Measurements from ENCODE around the gene UBL4A. TPM values are rescaled to one million over a fixed set of nuclear protein-coding genes. Genes with fewer than 3 reads are reported as not detected.

Gene UBL4A
- total RNA-seq, 1 experiment from 2014 or later = 38.8 TPM

- Histone ChIP-seq H3K9me3 (no peaks in the 10 kb centered on the region), H3K4me3 (ENCODE audit: low read depth, low read length) (peak overlapping the region; percentile 35), H3K4me1 (peaks cover 10% of the 10 kb centered on the region), H3K36me3 (ENCODE audit: control insufficient read depth, insufficient read depth, low read length) (no peaks in the 10 kb centered on the region), H3K27me3 (replicated peaks; ENCODE audit: control insufficient read depth, insufficient read depth, low read length) (no peaks in the 10 kb centered on the region)
- ChIA-PET POLR2A (interaction anchor here (1.3 kb wide), 1 partner anchor 10 kb away, joined by 4 read pairs; no protein-coding TSS in a partner anchor), CTCF (interaction anchor here (1.0 to 1.7 kb wide), 3 partner anchors 15 to 144 kb away, joined by 3 to 5 read pairs (median 3); partner anchors contain the start of gene SLC10A3)
- H3K36me3 Mint-ChIP-seq (ENCODE audit: insufficient read depth, unreplicated experiment) = peaks cover 10% of the 10 kb centered on the region
- no peaks in the 10 kb centered on the region for H3K9me3 Mint-ChIP-seq (ENCODE audit: unreplicated experiment)
- TF ChIP-seq CTCF (IDR thresholded peaks at IDR 0.05; ENCODE audit: insufficient read depth in 1 of 2, low read depth in 1 of 2, low read length in 1 of 2, severe bottlenecking in 1 of 2, unreplicated experiment in 1 of 2) = no peak
- peaks cover 6% of the 10 kb centered on the region for H3K4me1 Mint-ChIP-seq (ENCODE audit: low read depth, unreplicated experiment)
- intact Hi-C loops (cut with micrococcal nuclease; ENCODE audit: unreplicated experiment) = loop anchor here (5.0 kb wide), 1 partner anchor 40 kb away; the partner anchor contains the start of gene LAGE3
- H3K27ac Mint-ChIP-seq (ENCODE audit: unreplicated experiment) = peak overlapping the region; percentile 89
- BruUV-seq (replicated peaks) = no TSS peak
- H3K27me3 Mint-ChIP-seq (ENCODE audit: insufficient read depth, unreplicated experiment) = no peaks in the 10 kb centered on the region
- no peak for DNase-seq
- peak overlapping the region; percentile 88 for H3K4me3 Mint-ChIP-seq (ENCODE audit: unreplicated experiment)
Measured at GRCh38 chrX:154517101-154517781, 30.8 kb upstream of the UBL4A start.

GRCh38 chrX:154516656-154517100 lies 30.3 kb upstream of the UBL4A start:
- peaks cover 10% of the 10 kb centered on the region for H3K36me3 Mint-ChIP-seq (ENCODE audit: insufficient read depth, unreplicated experiment)
- H3K9me3 Mint-ChIP-seq (ENCODE audit: unreplicated experiment) = no peaks in the 10 kb centered on the region
- no peaks in the 10 kb centered on the region for H3K36me3 ChIP-seq (ENCODE audit: control insufficient read depth, insufficient read depth, low read length)
- H3K4me3 Mint-ChIP-seq (ENCODE audit: unreplicated experiment) = peak overlapping the region; percentile 88
- intact Hi-C loops (cut with micrococcal nuclease; ENCODE audit: unreplicated experiment) = loop anchor here (1.0 to 5.0 kb wide), 4 partner anchors 11 to 39 kb away; partner anchors contain the start of genes IKBKG, LAGE3 and SLC10A3
- H3K27ac Mint-ChIP-seq (ENCODE audit: unreplicated experiment) = peak overlapping the region; percentile 89
- ChIA-PET POLR2A (interaction anchor here (1.3 to 2.0 kb wide), 2 partner anchors 10 to 26 kb away, joined by 4 to 8 read pairs; partner anchors contain the start of gene SLC10A3), CTCF (interaction anchor here (1.0 to 1.7 kb wide), 2 partner anchors 26 to 143 kb away, joined by 3 to 5 read pairs; partner anchors contain the start of gene SLC10A3)
- no peaks in the 10 kb centered on the region for H3K9me3 ChIP-seq
- TF ChIP-seq CTCF (IDR thresholded peaks at IDR 0.05; ENCODE audit: insufficient read depth in 1 of 2, low read depth in 1 of 2, low read length in 1 of 2, severe bottlenecking in 1 of 2, unreplicated experiment in 1 of 2) = no peak
- DNase-seq = no peak
- H3K27me3 ChIP-seq (replicated peaks; ENCODE audit: control insufficient read depth, insufficient read depth, low read length) = no peaks in the 10 kb centered on the region
- TSS peak; percentile 92 for BruUV-seq (replicated peaks)
- peak overlapping the region; percentile 35 for H3K4me3 ChIP-seq (ENCODE audit: low read depth, low read length)
- no peaks in the 10 kb centered on the region for H3K27me3 Mint-ChIP-seq (ENCODE audit: insufficient read depth, unreplicated experiment)
- H3K4me1 ChIP-seq = peaks cover 10% of the 10 kb centered on the region
- H3K4me1 Mint-ChIP-seq (ENCODE audit: low read depth, unreplicated experiment) = peaks cover 6% of the 10 kb centered on the region

DNA sequence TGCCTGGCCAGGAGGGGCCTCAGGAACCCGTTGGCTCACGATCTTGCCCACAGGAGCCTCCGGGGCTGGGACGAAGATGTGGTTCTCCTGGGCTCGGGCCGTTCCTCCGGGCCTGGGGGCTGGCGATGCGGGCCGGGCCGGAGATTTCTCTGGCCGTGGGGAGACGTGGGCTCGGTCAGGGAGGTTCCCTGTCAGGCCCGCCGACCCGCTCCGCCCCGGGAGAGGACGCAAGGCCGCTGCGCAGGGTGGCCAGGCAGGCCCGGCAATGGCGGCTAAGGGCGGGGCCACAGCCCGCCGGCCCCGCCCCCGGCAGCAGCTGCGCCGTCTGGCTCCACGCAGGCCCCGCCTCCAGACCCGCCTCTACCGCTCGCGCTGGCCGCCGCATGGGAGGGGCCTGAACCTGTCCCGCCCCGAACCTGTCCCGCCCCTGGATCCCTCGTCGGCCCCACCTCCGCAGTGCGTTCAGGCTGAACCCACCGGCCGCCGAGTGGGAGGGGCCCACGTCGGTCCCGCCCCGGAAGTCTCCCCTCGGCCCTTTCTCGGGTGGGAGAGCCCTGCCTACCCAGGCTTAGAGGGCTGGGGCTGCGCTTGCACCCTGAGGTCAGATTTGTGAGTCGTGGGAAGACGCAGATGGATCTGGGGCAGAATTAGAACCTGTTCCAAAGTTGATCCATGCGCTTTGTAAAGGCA lies 29.7 kb upstream of the UBL4A start, which contains the start of gene FAM3A:
TSS of gene FAM3A (minus strand) at position 267 of the 690 bp plus-strand sequence. CDS start 460 bp downstream, outside the sequence.
- intact Hi-C loops (cut with micrococcal nuclease; ENCODE audit: unreplicated experiment) = loop anchor here (1.0 to 5.0 kb wide), 4 partner anchors 11 to 39 kb away; partner anchors contain the start of genes IKBKG, LAGE3 and SLC10A3
- Histone ChIP-seq H3K4me1 (peaks cover 10% of the 10 kb centered on the region), H3K36me3 (ENCODE audit: control insufficient read depth, insufficient read depth, low read length) (no peaks in the 10 kb centered on the region), H3K27me3 (replicated peaks; ENCODE audit: control insufficient read depth, insufficient read depth, low read length) (no peaks in the 10 kb centered on the region), H3K9me3 (no peaks in the 10 kb centered on the region), H3K4me3 (ENCODE audit: low read depth, low read length) (peak within 1 kb of the TSS; percentile 79)
- H3K4me3 Mint-ChIP-seq (ENCODE audit: unreplicated experiment) = peak within 1 kb of the TSS; percentile 88
- peaks cover 6% of the 10 kb centered on the region for H3K4me1 Mint-ChIP-seq (ENCODE audit: low read depth, unreplicated experiment)
- H3K27ac Mint-ChIP-seq (ENCODE audit: unreplicated experiment) = peak within 1 kb of the TSS; percentile 89
- no peak for TF ChIP-seq CTCF (IDR thresholded peaks at IDR 0.05; ENCODE audit: insufficient read depth in 1 of 2, low read depth in 1 of 2, low read length in 1 of 2, severe bottlenecking in 1 of 2, unreplicated experiment in 1 of 2)
- H3K36me3 Mint-ChIP-seq (ENCODE audit: insufficient read depth, unreplicated experiment) = peaks cover 10% of the 10 kb centered on the region
- POLR2A ChIA-PET = interaction anchor here (1.3 to 2.0 kb wide), 2 partner anchors 11 to 26 kb away, joined by 4 to 8 read pairs; partner anchors contain the start of gene SLC10A3
- peak; percentile 92 for DNase-seq
- no peaks in the 10 kb centered on the region for H3K27me3 Mint-ChIP-seq (ENCODE audit: insufficient read depth, unreplicated experiment)
- CTCF ChIA-PET = interaction anchor here (0.6 to 1.7 kb wide), 3 partner anchors 11 to 26 kb away, joined by 3 to 5 read pairs (median 3); partner anchors contain the start of gene SLC10A3
- no TSS peak for BruUV-seq (replicated peaks)
- H3K9me3 Mint-ChIP-seq (ENCODE audit: unreplicated experiment) = no peaks in the 10 kb centered on the region
